SK-N-SH (cell line): ENCODE results near the gene PIAS2. TPM values are rescaled to one million over a fixed set of nuclear protein-coding genes. Genes with fewer than 3 reads are reported as not detected.

Source experiments
- CTCF ChIA-PET: fragments of 300-600, 350-600 bp; formaldehyde crosslinking; extraction: SDS; loops from one replicate; lab custom pipeline; 2021; lab: Yijun Ruan, JAX
- POLR2A ChIA-PET: fragments of 350-600 bp; sonication (Branson Sonifier 250); formaldehyde crosslinking; extraction: SDS; loops from one replicate; lab custom pipeline; 2020; ENCODE audit warnings: antibody characterized with exemption, inconsistent platforms; lab: Yijun Ruan, JAX
- DNase-seq: peaks from one replicate; pipeline ENCODE4 v3.0.0; 2012
- H2AFZ ChIP-seq: fragments of 200-600 bp; sonication (generic); 2 replicates; pipeline ENCODE4 v1.8.1; 2016; ENCODE audit warnings: antibody characterized with exemption, mild to moderate bottlenecking, low read depth
- H3F3A ChIP-seq: fragments of 200-600 bp; sonication (generic); replicated peaks from 2 replicates; pipeline ENCODE3; 2016; ENCODE audit warnings: antibody characterized with exemption, mild to moderate bottlenecking; ENCODE audit not compliant: insufficient read depth
- H3K27ac ChIP-seq, 2 experiments: fragments of 200-500 bp in 1 of 2; fragments of 200-600 bp in 1 of 2; sonication (Bioruptor generic) in 1 of 2; sonication (generic), shearing (Covaris generic) in 1 of 2; 2 replicates each; pipeline versions ENCODE4 v1.5.1 to v1.6.1; 2014 to 2016; ENCODE audit warnings: low read depth in 2 of 2, inconsistent platforms in 1 of 2, low read length in 1 of 2, mild to moderate bottlenecking in 1 of 2, mixed read lengths in 1 of 2
- H3K27me3 ChIP-seq: fragments of 200-600 bp; sonication (generic), shearing (Covaris generic); 2 replicates; pipeline ENCODE4 v1.6.1; 2016; ENCODE audit warnings: mixed run types; ENCODE audit not compliant: insufficient read depth
- H3K36me3 ChIP-seq, 2 experiments: fragments of 200-500 bp in 1 of 2; fragments of 200-600 bp in 1 of 2; sonication (Bioruptor generic) in 1 of 2; sonication (generic) in 1 of 2; replicated peaks in 1 of 2; 2 replicates each; pipeline versions ENCODE3 to v1.5.1; 2014 to 2016; ENCODE audit warnings: low read length in 1 of 2, mild to moderate bottlenecking in 1 of 2; ENCODE audit not compliant: insufficient read depth in 2 of 2, control insufficient read depth in 1 of 2
- H3K4me1 ChIP-seq, 2 experiments: fragments of 200-500 bp in 1 of 2; fragments of 200-600 bp in 1 of 2; sonication (Bioruptor generic) in 1 of 2; sonication (generic), shearing (Covaris generic) in 1 of 2; 2 replicates each; pipeline versions ENCODE4 v1.5.1 to v1.6.1; 2014 to 2016; ENCODE audit warnings: low read depth in 1 of 2, low read length in 1 of 2, mixed run types in 1 of 2; ENCODE audit not compliant: insufficient read depth in 2 of 2, control insufficient read depth in 1 of 2
- H3K4me2 ChIP-seq: fragments of 200-600 bp; sonication (generic), shearing (Covaris generic); 2 replicates; pipeline ENCODE4 v1.6.1; 2017; ENCODE audit warnings: mixed run types
- H3K4me3 ChIP-seq, 2 experiments: fragments of 200-500 bp in 1 of 2; fragments of 200-600 bp in 1 of 2; sonication (Bioruptor generic) in 1 of 2; sonication (generic), shearing (Covaris generic) in 1 of 2; 2 replicates each; pipeline versions ENCODE4 v1.5.1 to v1.8.1; 2014 to 2016; ENCODE audit warnings: low read depth in 2 of 2, inconsistent platforms in 1 of 2, low read length in 1 of 2, mild to moderate bottlenecking in 1 of 2, mixed read lengths in 1 of 2, moderate library complexity in 1 of 2
- H3K79me2 ChIP-seq: fragments of 200-600 bp; sonication (generic); 2 replicates; pipeline ENCODE4 v1.8.1; 2017; ENCODE audit warnings: mild to moderate bottlenecking; ENCODE audit not compliant: insufficient read depth
- H3K9ac ChIP-seq: fragments of 200-600 bp; sonication (generic); 2 replicates; pipeline ENCODE4 v1.6.1; 2017; ENCODE audit warnings: mixed run types
- H3K9me2 ChIP-seq: fragments of 200-600 bp; sonication (generic); 2 replicates; pipeline ENCODE4 v1.6.1; 2017; ENCODE audit warnings: mixed run types
- H3K9me3 ChIP-seq: fragments of 200-600 bp; sonication (generic); 2 replicates; pipeline ENCODE4 v1.6.1; 2017; ENCODE audit warnings: mixed run types, mild to moderate bottlenecking, moderate library complexity
- H4K20me1 ChIP-seq: fragments of 200-600 bp; sonication (generic); 2 replicates; pipeline ENCODE4 v1.6.1; 2017; ENCODE audit warnings: mild to moderate bottlenecking, mixed run types; ENCODE audit not compliant: insufficient read depth
- EP300 ChIP-seq, 2 experiments: IDR thresholded peaks; 2 replicates each; pipeline versions ENCODE4 v1.4.0 to v1.6.1; 2012; ENCODE audit warnings: borderline replicate concordance in 1 of 2, low read depth in 1 of 2, low read length in 1 of 2
- EZH2phosphoT487 ChIP-seq: fragments of 200-600 bp; sonication (generic); IDR thresholded peaks from 2 replicates; pipeline ENCODE4 v1.6.1; 2017; ENCODE audit warnings: low read depth, mixed run types, mild to moderate bottlenecking, antibody characterized with exemption, moderate library complexity, borderline replicate concordance
- FOSL2 ChIP-seq: IDR thresholded peaks from 2 replicates; pipeline ENCODE4 v1.4.0; 2012; ENCODE audit warnings: low read depth, mild to moderate bottlenecking, moderate library complexity, borderline replicate concordance
- FOXM1 ChIP-seq: IDR thresholded peaks from 2 replicates; pipeline ENCODE4 v1.4.0; 2012; ENCODE audit warnings: low read depth, mild to moderate bottlenecking
- GABPA ChIP-seq: IDR thresholded peaks from 2 replicates; pipeline ENCODE4 v1.4.0; 2012; ENCODE audit warnings: low read depth, mild to moderate bottlenecking
- GATA2 ChIP-seq: sonication (generic); formaldehyde crosslinking; IDR thresholded peaks from 2 replicates; pipeline ENCODE4 v1.5.0; 2020; ENCODE audit warnings: mild to moderate bottlenecking, missing genetic modification reagents
- JUND ChIP-seq: IDR thresholded peaks from 2 replicates; pipeline ENCODE4 v1.4.0; 2012
- MEF2A ChIP-seq: IDR thresholded peaks from 2 replicates; pipeline ENCODE4 v1.4.0; 2012; ENCODE audit warnings: low read depth, borderline replicate concordance
- NFIC ChIP-seq: IDR thresholded peaks from 2 replicates; pipeline ENCODE4 v1.4.0; 2012; ENCODE audit warnings: borderline replicate concordance
- NRF1 ChIP-seq: IDR thresholded peaks from 2 replicates; pipeline ENCODE4 v1.6.1; 2012; ENCODE audit warnings: low read depth, mild to moderate bottlenecking, low read length
- RFX5 ChIP-seq: IDR thresholded peaks from 2 replicates; pipeline ENCODE4 v1.6.1; 2012; ENCODE audit warnings: mild to moderate bottlenecking, improper control_type of control experiment, low read length
- RXRA ChIP-seq: IDR thresholded peaks from 2 replicates; pipeline ENCODE4 v1.4.0; 2012; ENCODE audit warnings: low read depth, mild to moderate bottlenecking, borderline replicate concordance
- SIN3A ChIP-seq: IDR thresholded peaks from 2 replicates; pipeline ENCODE4 v1.6.1; 2012; ENCODE audit warnings: low read depth, mild to moderate bottlenecking, low read length, moderate library complexity, borderline replicate concordance
- TCF12 ChIP-seq: IDR thresholded peaks from 2 replicates; pipeline ENCODE4 v1.4.0; 2012
- TEAD4 ChIP-seq: IDR thresholded peaks from 2 replicates; pipeline ENCODE4 v1.4.0; 2012; ENCODE audit warnings: mild to moderate bottlenecking, borderline replicate concordance; ENCODE audit not compliant: insufficient read depth
- WGBS: methylation state at CpG from one replicate; pipeline ENCODE4 v1.1.6; 2017; ENCODE audit warnings: low lambda C conversion rate; 5-methylcytosine and 5-hydroxymethylcytosine counted together
- polyA plus RNA-seq, 3 experiments: library from polyadenylated mRNA; depleted of rRNA; stranded (reverse); fragments of >200 nt; gene quantifications; 2 replicates each; pipeline ENCODE4 v1.2.3, GENCODE V29; 2012
- TF ChIP-seq, protein P1 (sequence below): IDR thresholded peaks from 2 replicates; pipeline ENCODE4 v1.6.1; 2012; ENCODE audit warnings: mild to moderate bottlenecking, low read depth, low read length, moderate library complexity
- TF ChIP-seq, protein P2 (sequence below): IDR thresholded peaks from 2 replicates; pipeline ENCODE4; 2012
- TF ChIP-seq, protein P3 (sequence below): IDR thresholded peaks from 2 replicates; pipeline ENCODE4 v1.4.0; 2012; ENCODE audit warnings: low read depth, borderline replicate concordance

The PIAS2 gene
- polyA plus RNA-seq, 1 of the 3 experiments (the other 2 are of a cell fraction) = 9.0 TPM

DNA sequence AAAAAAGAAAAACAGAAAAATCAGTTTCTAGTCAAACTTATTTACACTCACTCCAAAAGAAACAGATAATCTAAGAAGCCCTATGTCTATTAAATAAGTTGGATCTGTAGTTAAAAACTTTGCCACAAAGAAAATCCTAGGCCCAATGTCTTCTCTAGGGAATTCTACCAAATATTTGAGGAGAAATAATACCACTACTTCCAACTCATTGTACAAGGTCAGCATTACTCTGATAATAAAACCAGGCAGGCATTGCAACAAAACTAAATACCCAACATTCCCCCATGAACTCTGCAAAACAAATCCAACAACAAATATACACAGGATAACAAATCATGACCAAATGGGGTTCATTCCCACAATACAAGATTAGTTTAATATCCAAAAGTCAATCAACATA, 86.7 kb downstream of the PIAS2 start:
- Histone ChIP-seq H3K79me2 (no peaks in the 10 kb centered on the region), H3K4me1 (no peaks in the 10 kb centered on the region), H3K27ac (no peak overlapping the region), H3F3A (no peaks in the 10 kb centered on the region), H3K4me3 (no peak overlapping the region), H2AFZ (no peak overlapping the region), H3K9me3 (no peaks in the 10 kb centered on the region), H3K9me2 (no peaks in the 10 kb centered on the region), H4K20me1 (no peaks in the 10 kb centered on the region), H3K36me3 (peaks cover 34 to 60% of the 10 kb centered on the region in 2 experiments), H3K4me2 (no peak overlapping the region), H3K9ac (no peak overlapping the region), H3K27me3 (no peaks in the 10 kb centered on the region)
- ChIA-PET POLR2A (no interaction called here), CTCF (no interaction called here)
- DNase-seq = no peak
- TF ChIP-seq FOXM1 = no peak

DNA sequence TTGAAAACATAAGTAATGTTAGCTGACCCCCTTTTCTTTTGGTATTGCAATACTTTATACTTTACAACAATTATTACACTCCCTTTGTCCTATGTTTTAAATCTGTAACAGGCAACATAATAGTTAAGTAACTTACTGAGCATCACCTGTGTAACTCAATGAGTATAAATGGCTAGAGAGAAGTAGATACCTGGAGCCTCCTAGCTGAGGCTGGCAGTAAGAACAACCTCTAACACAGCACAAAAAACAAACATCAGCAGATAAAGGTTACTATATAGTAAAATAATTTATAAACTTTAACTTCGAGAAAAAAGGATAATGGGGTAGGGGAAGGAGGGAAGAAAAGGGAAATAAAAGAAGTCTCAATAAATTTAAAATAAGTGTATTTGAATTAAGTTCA, 87.4 kb downstream of the PIAS2 start:
- no peak overlapping the region for H2AFZ ChIP-seq
- H3F3A ChIP-seq = no peaks in the 10 kb centered on the region
- H4K20me1 ChIP-seq = no peaks in the 10 kb centered on the region
- TF ChIP-seq MEF2A = no peak
- TF ChIP-seq, protein P1, sequence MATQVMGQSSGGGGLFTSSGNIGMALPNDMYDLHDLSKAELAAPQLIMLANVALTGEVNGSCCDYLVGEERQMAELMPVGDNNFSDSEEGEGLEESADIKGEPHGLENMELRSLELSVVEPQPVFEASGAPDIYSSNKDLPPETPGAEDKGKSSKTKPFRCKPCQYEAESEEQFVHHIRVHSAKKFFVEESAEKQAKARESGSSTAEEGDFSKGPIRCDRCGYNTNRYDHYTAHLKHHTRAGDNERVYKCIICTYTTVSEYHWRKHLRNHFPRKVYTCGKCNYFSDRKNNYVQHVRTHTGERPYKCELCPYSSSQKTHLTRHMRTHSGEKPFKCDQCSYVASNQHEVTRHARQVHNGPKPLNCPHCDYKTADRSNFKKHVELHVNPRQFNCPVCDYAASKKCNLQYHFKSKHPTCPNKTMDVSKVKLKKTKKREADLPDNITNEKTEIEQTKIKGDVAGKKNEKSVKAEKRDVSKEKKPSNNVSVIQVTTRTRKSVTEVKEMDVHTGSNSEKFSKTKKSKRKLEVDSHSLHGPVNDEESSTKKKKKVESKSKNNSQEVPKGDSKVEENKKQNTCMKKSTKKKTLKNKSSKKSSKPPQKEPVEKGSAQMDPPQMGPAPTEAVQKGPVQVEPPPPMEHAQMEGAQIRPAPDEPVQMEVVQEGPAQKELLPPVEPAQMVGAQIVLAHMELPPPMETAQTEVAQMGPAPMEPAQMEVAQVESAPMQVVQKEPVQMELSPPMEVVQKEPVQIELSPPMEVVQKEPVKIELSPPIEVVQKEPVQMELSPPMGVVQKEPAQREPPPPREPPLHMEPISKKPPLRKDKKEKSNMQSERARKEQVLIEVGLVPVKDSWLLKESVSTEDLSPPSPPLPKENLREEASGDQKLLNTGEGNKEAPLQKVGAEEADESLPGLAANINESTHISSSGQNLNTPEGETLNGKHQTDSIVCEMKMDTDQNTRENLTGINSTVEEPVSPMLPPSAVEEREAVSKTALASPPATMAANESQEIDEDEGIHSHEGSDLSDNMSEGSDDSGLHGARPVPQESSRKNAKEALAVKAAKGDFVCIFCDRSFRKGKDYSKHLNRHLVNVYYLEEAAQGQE = no peak
- no peak for TF ChIP-seq TEAD4
- TF ChIP-seq, protein P2, sequence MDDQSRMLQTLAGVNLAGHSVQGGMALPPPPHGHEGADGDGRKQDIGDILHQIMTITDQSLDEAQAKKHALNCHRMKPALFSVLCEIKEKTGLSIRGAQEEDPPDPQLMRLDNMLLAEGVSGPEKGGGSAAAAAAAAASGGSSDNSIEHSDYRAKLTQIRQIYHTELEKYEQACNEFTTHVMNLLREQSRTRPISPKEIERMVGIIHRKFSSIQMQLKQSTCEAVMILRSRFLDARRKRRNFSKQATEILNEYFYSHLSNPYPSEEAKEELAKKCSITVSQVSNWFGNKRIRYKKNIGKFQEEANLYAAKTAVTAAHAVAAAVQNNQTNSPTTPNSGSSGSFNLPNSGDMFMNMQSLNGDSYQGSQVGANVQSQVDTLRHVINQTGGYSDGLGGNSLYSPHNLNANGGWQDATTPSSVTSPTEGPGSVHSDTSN = no peak
- no peak for TF ChIP-seq RXRA
- no peak for TF ChIP-seq JUND
- TF ChIP-seq, all 33 proteins: peak for 0
- Histone ChIP-seq H3K4me1 (no peaks in the 10 kb centered on the region), H3K27ac (no peak overlapping the region), H3K27me3 (no peaks in the 10 kb centered on the region), H3K79me2 (no peaks in the 10 kb centered on the region), H3K4me3 (no peak overlapping the region), H3K36me3 (peaks cover 34 to 61% of the 10 kb centered on the region in 2 experiments), H3K9ac (no peak overlapping the region), H3K4me2 (no peak overlapping the region), H3K9me2 (no peaks in the 10 kb centered on the region), H3K9me3 (no peaks in the 10 kb centered on the region)
- no peak for DNase-seq
- WGBS = 79% methylated on average over 1 of the region's 1 CpG
- CTCF ChIA-PET = no interaction called here
- POLR2A ChIA-PET = no interaction called here

DNA sequence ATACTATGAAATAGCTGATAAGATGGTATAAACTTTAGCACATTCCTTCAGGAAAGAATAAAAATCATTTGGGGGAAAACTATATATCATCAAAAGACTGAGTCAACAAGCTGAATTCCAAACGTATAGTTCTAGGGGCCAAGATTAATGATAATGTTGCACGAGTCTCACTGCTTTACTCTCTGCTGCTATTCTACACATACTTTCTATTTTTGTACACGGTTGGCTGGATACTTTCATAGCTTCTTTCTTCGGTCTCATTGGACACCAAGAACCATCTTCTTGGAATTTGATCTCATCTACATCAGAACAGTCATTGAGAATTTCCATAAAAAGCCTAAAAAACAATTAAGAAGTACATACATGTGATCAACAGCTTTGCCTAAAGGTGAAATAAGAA, 87.8 kb downstream of the PIAS2 start:
- Histone ChIP-seq H3K4me2 (no peak overlapping the region), H4K20me1 (no peaks in the 10 kb centered on the region), H3K4me3 (no peak overlapping the region), H3K27me3 (no peaks in the 10 kb centered on the region), H3K9me2 (no peaks in the 10 kb centered on the region), H3F3A (no peaks in the 10 kb centered on the region), H3K36me3 (peaks cover 34 to 56% of the 10 kb centered on the region in 2 experiments), H3K4me1 (no peaks in the 10 kb centered on the region), H3K9ac (no peak overlapping the region), H2AFZ (no peak overlapping the region), H3K9me3 (no peaks in the 10 kb centered on the region), H3K79me2 (no peaks in the 10 kb centered on the region), H3K27ac (no peak overlapping the region)
- DNase-seq = no peak
- ChIA-PET POLR2A (no interaction called here), CTCF (no interaction called here)
- 94% methylated on average over 4 of the region's 4 CpGs for WGBS
- TF ChIP-seq GATA2 = no peak
- TF ChIP-seq GABPA = no peak
- no peak for TF ChIP-seq MEF2A
- no peak for TF ChIP-seq NFIC
- TF ChIP-seq TCF12 = no peak
- TF ChIP-seq FOXM1 = no peak
- TF ChIP-seq, protein P3, sequence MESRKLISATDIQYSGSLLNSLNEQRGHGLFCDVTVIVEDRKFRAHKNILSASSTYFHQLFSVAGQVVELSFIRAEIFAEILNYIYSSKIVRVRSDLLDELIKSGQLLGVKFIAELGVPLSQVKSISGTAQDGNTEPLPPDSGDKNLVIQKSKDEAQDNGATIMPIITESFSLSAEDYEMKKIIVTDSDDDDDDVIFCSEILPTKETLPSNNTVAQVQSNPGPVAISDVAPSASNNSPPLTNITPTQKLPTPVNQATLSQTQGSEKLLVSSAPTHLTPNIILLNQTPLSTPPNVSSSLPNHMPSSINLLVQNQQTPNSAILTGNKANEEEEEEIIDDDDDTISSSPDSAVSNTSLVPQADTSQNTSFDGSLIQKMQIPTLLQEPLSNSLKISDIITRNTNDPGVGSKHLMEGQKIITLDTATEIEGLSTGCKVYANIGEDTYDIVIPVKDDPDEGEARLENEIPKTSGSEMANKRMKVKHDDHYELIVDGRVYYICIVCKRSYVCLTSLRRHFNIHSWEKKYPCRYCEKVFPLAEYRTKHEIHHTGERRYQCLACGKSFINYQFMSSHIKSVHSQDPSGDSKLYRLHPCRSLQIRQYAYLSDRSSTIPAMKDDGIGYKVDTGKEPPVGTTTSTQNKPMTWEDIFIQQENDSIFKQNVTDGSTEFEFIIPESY = no peak
- no peak for TF ChIP-seq EP300 (IDR thresholded peaks at IDR 0.05; ENCODE audit: borderline replicate concordance in 1 of 2, low read depth in 1 of 2, low read length in 1 of 2)
- no peak for TF ChIP-seq FOSL2
- no peak for TF ChIP-seq RFX5
- TF ChIP-seq SIN3A = no peak
- no peak for TF ChIP-seq NRF1
- TF ChIP-seq EZH2phosphoT487 = no peak
